GM19240 (cell line): ENCODE data around the gene ZNF219.
A peak's percentile ranks its signal among the peaks of the same experiment; 100 is the strongest.

Experiments
- DNase-seq: peaks from one replicate; pipeline ENCODE4 v3.0.0; 2011; ENCODE audit warnings: low spot score; ENCODE audit not compliant: insufficient read length

ZNF219 gene

DNA sequence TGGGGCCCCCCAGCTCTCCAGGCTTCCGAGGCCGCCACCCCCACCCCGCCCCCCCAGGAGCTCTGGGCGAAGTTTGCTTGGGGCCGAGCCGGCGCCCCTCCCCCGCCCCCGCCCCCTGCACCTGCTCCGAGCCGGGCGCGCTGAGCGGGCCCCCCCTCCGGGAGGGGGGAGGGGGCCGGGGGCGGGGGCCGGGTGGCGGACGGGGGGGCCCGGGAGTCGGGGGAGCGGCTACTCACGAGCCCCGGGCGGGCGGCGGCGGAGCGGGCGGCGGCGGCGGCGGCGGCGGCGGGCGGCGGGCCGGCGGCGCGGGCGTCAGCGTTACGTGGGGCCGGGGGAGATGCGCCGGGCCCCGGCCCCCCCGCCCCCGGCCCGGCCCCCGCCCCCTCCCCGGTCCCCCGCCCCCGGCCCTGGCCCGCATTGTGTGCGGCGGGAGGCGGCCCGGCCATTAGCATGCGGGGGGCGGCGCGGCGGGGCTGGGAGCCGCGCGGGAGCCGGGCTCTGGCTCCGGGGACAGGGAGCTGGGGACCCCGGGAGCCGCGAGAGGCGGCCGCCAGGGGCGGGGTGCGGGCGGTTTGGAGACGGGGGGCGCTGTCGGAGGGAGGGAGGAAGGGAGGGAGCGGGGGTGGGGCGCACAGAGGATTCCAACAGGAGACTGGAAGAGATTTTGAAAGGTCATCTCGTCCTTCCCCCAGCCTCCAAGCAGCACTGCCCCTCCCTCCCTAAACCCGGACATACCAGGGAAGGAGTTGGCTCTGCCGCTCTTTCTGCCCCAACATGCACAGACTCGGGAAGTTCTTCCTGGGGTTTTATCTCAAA, at the start of gene ZNF219:
Gene ZNF219 (minus strand): TSS at position 580 of the 816 bp plus-strand sequence. CDS start 5,064 bp downstream, outside the sequence.
- no peak for DNase-seq

DNA sequence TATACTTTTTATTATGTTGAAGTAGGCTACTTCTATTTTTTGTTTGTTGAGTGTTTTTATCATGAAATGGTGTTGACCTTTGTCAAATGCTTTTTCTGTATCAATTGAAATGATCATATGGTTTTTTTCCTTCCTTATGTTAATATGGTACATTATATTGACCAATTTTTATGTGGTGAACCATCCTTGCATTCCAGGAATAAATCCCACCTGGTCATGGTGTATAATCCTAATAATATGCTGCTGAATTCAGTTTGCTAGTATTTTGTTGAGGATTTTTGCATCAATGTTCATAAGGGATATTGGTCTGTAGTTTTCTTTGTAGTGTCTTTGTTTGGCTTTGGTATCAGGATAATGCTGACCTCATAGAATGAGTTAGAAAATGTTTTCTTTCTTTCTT, 47.0 kb upstream of the ZNF219 start:
- no peak for DNase-seq

DNA sequence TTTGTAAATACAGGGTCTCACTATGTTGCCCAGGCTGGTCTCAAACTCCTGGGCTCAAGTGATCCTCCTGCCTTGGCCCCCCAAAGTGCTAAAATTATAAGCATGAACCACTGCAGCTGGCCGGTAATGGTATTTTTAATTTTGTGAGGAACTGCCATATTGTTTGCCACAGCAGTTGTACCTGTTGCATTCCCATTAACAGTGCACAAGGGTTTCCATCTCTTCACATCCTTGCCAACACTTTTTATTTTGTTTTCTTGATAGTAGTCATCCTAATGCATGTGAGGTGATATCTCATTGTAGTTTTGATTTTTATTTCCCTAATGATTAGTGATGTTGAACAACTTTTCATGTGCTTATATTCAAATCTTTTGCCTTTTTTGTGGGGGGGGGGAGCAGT, 43.9 kb upstream of the ZNF219 start:
- DNase-seq = no peak

DNA sequence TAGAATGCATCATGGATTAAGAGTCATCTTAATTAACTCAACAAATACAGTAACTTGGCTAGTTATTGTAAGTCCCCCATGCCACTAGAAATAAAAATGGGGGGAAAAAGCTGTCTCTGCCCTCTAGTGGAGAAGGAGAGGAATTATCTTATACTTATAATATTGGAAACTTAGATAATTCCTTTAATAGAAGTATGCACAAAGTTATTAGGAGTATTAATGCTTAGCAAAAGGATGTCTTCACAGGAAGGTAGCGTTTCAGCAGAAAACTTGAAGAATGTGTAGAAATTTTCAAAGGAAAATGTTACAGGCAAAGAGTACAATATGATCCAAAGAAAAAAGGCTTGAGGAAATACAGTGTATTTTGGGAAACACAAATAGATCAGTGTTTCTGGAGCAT, 37.6 kb upstream of the ZNF219 start:
- DNase-seq = peak; percentile 10

DNA sequence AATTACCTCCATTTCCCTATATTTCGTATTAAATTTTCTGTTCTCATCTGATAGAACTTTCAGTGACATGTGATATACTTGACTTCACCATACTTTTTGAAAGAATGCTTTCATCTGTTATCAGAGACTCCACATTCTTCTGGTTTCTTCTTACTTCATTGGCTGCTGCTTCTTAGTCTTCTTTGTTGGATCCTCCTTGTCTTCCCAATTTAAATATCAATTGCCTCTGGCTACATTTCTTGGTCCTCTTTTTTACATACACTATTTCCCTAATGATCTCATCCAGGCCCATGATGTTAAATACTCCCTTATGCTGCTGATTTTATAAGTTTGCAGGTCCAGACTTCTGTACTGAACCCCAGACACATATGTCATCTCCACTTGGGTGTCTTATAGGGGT, 35.4 kb upstream of the ZNF219 start:
- DNase-seq = no peak

DNA sequence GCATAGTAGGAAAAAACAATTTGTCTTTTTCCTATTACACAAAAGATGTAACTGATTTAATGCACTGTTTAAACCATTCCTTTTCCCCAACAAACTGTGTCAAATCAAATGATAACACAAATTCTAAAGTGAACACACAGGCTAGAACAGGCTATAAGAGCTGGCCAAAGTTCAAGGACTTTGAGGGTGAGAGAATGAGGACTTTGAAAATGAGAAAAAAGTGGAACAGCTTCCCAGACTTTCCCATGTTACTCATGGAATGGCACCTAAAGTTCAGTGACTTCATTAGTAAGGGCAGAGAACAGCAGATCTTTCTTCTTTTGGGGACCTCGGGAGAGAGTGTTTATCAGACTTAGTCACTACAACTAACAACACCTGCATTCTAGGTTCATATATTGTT, 25.0 kb upstream of the ZNF219 start:
- DNase-seq = no peak

DNA sequence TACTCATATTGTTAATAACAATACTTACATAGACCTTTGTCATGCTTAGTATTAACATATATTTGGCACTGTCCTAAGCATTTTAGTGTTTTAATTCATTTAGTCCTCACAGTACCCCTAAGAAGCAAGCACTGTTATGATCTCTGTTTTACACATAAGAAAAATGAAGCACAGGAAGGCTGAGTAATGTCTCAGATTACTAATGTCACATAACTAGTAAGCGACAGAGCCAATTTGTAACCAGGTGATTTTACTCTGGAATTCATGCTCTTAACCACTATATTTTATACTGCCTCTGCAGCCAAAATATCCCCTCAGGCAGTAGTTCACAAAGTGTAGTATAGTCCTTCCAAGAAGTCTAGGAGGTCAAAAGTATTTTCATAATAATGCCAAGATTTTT, 22.7 kb upstream of the ZNF219 start:
- DNase-seq = no peak

DNA sequence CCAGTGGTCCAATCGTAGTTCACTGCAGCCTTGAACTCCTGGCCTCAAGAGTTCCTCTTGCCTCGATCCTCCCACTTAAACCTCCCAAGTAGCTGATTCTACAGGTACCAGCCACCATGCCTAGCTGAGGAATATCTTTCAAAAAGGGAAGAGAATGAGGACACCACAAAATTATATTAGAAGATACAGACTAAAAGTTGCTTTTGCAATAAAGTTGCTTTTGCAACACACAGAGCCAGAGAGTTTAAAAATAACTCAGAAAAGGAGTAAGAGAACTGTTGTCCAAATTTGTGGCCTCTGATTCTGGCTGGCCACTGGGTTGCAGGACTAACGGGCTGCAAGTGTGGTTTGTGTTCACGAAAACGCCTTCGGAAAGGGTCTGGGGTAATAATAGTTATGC, 22.2 kb upstream of the ZNF219 start:
- no peak for DNase-seq

DNA sequence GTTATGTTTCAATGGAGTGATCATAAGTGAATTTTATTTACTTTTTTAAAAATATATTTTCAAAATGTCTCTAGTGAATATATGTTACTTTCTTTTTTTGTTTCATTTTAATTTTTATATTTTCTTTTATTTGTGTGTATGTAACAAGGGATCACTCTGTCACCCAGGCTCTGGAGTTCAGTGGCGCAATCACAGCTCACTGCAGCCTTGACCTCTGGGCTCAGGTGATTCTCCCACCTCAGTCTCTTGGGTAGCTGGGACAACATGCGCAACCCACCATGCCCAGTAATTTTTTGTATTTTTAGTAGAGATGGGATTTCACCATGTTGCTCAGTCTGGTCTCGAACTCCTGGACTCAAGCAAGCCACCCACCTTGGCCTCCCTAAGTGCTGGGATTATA, 20.5 kb upstream of the ZNF219 start:
- DNase-seq = no peak

DNA sequence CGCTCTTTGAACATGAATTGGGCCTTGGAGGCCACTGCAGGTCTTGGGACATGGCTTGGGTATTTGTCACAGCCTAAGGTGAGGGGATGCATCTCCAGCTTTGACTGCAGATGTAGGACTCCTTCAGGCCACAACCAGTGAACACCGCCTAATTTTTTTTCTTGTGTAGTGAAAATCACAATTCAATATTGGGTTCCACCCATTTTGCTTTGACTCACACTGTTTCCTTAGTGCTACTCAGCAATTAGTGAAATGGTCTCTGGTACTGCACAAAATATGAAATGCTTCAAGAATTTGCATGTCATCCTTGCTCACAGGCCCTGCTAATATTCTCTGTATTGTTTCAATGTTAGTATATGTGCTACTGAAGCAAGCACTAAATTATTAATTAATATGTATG, 14.9 kb upstream of the ZNF219 start:
- DNase-seq = no peak

DNA sequence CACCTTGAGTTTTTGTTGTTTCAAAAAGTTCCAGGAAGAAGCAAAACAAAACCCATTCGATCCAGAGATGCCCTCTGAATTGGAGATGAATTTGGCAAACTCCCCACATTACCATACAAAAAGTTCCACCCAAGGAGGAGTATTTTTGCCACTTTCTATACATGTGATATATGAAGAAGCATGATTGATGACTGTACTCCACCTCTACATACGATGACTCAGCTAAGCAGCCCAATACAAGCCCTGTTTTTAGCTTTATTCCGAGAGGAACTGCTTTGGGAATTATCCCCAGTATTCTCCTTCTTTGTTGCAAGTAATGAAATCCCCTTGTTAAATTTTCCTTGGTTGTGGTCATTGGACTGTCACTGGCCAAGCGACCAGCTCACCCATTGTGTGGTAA, 13.8 kb upstream of the ZNF219 start:
- DNase-seq = no peak

DNA sequence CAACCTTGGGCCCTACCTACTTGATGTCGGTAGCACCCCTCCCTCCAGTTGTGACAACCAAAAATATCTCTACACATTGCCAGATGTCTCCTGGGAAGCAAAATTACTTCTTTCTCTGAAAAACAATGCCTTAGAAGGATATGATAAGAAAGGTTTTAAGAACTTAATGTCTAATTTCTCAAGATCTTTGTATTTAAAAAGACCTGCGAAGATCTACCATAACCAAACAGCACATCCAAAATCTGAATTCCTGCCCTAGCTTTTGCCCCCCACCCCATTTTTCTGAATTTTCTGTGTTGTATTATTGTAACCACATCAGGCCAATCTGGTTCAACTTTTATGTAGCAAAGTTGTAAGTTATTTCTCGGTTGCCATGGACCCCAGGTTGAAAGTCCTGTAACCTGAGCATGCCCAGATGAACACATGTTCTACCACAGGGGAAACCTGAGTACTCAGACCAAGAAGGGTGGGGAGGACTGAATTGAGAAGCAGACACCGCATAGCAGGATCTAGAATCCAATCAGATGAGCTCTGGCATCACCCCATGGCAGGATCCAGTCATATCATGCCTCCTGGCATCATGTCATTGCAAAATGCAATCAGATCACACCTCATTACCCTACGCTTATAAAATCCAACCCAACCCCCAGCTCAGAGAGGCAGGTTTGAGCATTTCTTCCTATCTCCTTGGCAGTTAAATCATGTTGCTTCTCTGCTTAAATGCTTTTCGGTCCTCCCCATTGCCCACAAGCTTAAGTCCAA, 11.1 kb upstream of the ZNF219 start:
- DNase-seq = peak; percentile 19

DNA sequence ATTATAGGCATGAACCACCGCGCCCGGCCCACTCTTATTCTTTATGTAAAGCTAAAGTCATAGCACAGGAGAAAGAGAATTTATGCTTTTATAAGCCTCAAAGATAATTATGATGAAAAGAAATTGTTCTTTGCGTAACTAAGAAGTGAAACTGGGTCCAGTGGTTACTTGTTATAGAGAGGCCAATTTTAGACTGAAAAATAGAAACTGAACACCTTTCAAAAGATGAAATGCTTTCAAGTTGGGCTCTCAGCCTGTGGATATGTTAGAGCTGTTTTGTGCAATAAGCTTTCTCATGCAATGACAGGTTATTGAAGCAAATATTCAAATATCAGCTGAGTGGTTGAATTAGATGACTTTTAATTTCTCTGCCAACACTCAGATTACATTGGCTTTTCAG, 10.3 kb upstream of the ZNF219 start:
- no peak for DNase-seq

DNA sequence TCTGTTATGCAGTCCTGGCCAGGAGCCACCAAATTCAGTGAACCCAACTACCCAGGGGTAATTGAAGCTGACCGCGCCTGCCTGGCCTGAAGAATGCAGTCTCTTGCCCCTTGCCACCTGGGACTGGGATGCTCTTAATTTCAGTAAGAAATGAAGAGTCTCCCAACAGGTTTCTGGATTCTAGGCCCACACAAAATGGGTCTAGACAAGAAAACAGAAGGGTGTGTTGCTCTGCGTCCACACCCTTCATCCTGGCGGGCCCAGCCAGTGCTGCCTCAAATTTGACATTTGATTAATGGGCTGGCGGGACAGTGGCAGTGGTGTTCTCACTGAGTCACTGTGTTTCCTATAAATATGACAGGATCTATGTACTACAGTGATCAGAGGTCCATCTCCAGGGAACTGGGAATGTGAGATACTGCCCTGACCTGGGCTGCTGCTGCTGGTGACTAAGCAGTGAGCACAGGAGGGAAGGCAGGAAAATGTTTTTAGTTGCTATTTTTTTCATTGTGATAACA, 8.9 kb upstream of the ZNF219 start:
- no peak for DNase-seq

DNA sequence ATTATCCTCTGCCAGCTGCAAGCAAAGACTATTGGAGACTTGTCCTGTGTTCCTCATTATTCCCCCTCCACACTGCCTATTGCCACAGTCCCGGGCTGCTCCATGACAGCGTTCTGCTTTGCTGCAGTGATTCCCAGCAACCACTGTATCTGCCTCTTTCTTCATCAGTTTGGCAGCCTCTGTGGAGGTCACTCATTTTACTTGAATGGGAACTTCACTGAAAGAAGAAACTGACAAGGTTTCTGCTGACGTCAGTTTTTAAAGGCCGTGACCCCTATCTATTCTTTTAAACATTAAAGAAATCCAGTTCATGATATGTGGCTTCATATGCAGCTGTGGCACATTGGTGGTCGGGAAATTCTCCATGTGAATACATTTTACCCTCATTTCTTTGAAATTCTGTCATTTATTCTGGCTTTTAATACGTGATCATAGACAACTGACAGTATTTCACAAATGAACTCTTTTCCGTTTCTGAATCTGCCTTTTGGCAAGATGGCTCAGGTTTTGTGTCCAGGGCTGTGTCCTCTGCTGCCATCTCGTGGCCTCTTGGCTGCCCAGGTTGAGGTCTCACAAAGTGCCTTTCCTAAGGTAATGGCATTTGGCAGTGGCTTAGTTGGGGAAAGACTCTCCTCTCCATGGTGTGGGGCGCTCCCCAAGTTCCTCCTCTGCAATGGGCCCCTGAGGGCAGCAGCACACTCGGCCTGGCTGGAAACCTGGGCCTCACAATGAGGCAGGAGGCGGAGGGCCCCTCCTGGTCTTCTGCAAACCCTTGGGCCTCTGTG, 8.2 kb upstream of the ZNF219 start:
- DNase-seq = peak; percentile 32

DNA sequence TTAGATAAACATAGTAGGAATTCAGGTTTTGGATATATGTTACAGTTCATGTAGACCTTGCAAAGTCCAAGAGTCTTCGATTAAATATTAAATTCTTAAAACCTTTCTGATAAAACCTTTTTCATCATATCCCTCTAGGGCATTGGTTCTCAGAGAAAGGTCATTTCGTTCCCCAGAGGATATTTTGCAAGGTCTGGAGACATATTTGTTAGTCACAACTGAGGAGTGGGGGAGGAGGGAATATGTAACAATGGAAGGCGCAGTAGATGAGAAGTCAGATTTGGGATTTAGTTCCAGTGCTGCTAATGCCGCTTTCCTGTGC, 7.7 kb upstream of the ZNF219 start:
- no peak for DNase-seq

DNA sequence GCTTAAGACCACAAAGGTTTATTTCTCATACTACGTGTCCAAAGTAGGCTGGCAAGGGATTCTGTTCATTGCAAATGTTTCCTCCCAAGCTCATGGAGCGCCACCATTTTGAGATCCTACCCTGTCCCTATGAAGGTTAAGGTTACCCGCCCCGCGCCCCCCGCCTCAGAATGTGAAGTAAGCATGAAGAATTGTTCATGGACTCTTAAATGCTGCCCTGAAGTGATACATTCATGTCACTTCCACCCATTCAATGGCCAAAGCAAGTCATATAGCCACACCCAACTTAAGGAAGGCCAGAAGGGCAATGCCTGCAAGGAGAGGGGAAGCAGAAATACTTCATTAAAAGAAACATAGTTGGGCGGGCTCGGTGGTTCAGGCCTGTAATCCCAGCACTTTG, 6.6 kb upstream of the ZNF219 start:
- DNase-seq = no peak

DNA sequence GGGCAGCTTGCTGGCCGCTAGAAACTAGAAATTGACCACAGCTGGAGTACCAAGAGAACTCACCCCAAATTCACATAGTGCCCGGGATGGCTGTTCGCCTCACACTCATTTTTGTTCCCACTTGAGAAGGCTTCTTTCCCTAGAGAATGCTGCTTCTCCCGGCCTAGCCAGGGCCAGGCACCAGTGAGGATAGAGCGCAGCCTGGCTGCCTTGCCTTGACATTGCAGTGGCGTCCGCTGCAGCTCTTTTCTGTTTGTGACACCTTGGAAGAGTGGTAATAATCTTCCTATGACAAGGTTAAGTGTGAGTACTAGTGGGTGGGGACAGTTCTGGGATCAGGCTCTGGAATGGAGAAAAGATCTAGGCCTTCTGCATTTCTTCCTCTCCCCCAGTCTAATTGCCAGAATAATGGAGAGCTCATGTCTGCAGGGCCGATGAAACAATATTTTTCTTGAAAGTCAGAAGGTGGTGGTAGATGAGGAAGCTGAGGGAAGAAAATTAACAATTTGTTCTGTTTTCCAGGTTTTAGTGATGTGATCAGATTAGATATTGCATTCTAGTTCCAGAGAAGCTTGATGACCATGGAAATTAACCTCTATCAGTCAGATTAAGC, 6.1 kb upstream of the ZNF219 start:
- DNase-seq = no peak

DNA sequence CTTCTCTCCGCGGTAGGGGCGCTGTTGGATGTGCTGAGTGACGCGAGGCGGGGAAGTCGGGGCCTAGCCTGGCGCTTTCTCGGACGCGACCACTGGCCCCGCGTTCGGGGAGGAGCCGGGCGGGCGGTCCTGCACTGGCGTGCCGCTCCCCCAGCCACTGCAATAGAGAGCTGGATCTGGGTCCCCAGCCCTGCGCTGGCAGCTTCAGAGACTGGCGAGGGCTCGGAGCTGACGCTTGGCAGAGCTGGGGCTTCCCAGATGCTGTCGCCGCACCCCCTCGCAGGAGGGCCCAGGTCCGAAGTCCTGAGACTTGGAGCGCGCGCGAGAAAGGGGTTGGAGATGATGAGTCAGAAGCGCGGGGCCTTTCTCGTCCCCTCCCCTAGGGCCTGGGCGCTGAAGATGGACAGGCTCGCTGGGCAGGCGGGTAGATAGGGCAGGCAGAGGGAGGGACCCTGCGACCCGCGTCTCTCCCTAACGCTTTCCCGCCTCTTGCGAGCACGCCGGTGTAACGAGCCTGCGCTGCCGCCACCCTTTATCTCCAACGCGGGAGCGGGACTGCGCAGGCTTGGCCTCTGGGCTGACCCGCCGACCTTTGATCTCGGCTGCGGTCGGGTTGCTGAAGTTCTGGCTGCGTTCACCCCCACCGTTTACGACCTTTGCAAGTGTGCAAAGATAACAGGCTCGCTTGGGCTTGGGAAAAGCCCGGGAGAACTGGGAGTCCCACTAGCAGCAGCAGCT, 5.4 kb upstream of the ZNF219 start:
- DNase-seq = peak; percentile 100

DNA sequence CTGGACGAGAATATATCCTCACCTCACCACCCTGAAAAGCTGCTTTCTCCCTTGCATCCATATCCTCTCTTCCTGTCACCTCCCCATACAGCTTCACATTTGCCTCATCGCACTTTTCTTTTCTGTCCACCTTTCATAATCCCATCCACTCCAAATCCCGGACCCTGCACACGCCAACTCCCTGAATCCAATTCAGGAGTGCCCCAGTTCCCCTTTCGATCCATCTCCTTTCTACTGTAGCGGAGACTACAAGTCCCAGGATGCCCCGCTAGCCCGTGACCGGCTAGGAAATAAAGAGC, 4.9 kb upstream of the ZNF219 start:
- DNase-seq = no peak
